Inferior parietal cortex (tissue), 1 donor: ENCODE results near the gene TFDP3.

Experiments used
- DNase-seq: peaks from one replicate; pipeline ENCODE4 v3.0.0-alpha.2; 2016; ENCODE audit errors: extremely low spot score

TFDP3 gene

GRCh38 chrX:133188631-133189030 lies 29.5 kb downstream of the TFDP3 start:
- DNase-seq = no peak

- DNase-seq = no peak
Measured at GRCh38 chrX:133185938-133186337, 32.2 kb downstream of the TFDP3 start.

GRCh38 chrX:133185119-133185518 lies 33.0 kb downstream of the TFDP3 start:
- no peak for DNase-seq

- DNase-seq = no peak
Measured at GRCh38 chrX:133183806-133184205, 34.3 kb downstream of the TFDP3 start.

- no peak for DNase-seq
Measured at GRCh38 chrX:133179500-133179899, 38.7 kb downstream of the TFDP3 start.

GRCh38 chrX:133177202-133177601 lies 41.0 kb downstream of the TFDP3 start:
- DNase-seq = no peak

- no peak for DNase-seq
Measured at GRCh38 chrX:133175605-133176004, 42.5 kb downstream of the TFDP3 start.

GRCh38 chrX:133175162-133175561 lies 43.0 kb downstream of the TFDP3 start:
- no peak for DNase-seq

- DNase-seq = peak; percentile 4
Measured at GRCh38 chrX:133171962-133172708, 46.0 kb downstream of the TFDP3 start.
